MM.1S (cell line): Measurements from ENCODE around the gene MEF2C.

Experiments used
- DNase-seq: peaks from one replicate; pipeline ENCODE4 v3.0.0-alpha.2; 2015
- H2AFZ ChIP-seq: fragments of 300-600 bp; sonication (generic); 2 replicates; pipeline ENCODE4 v1.6.0; 2016; ENCODE audit warnings: antibody characterized with exemption, low read length
- H3F3A ChIP-seq: fragments of 300-600 bp; sonication (generic); 2 replicates; pipeline ENCODE4 v1.6.1; 2016; ENCODE audit warnings: mild to moderate bottlenecking, antibody characterized with exemption, low read length, moderate library complexity, mixed read lengths; ENCODE audit not compliant: insufficient read depth
- H3K27ac ChIP-seq: fragments of 300-600 bp; sonication (generic); 2 replicates; pipeline ENCODE4 v1.5.1; 2016; ENCODE audit warnings: mild to moderate bottlenecking, low read length
- H3K27me3 ChIP-seq: fragments of 300-600 bp; sonication (generic); replicated peaks from 2 replicates; pipeline ENCODE4 v1.6.0; 2016; ENCODE audit warnings: low read length; ENCODE audit not compliant: insufficient read depth
- H3K36me3 ChIP-seq: fragments of 300-600 bp; sonication (generic); replicated peaks from 2 replicates; pipeline ENCODE4 v1.6.1; 2016; ENCODE audit warnings: mild to moderate bottlenecking, low read length, mixed read lengths; ENCODE audit not compliant: insufficient read depth
- H3K4me1 ChIP-seq: fragments of 300-600 bp; sonication (generic); 2 replicates; pipeline ENCODE4 v1.6.1; 2016; ENCODE audit warnings: low read length, mixed read lengths
- H3K4me2 ChIP-seq: fragments of 300-600 bp; sonication (generic); 2 replicates; pipeline ENCODE4 v1.6.0; 2016; ENCODE audit warnings: low read depth, low read length
- H3K4me3 ChIP-seq: fragments of 300-600 bp; sonication (generic); 2 replicates; pipeline ENCODE4 v1.5.1; 2016; ENCODE audit warnings: low read length, mixed read lengths
- H3K79me2 ChIP-seq: fragments of 300-600 bp; sonication (generic); 2 replicates; pipeline ENCODE4 v1.6.1; 2016; ENCODE audit warnings: mixed run types, low read length, mixed read lengths
- H3K9ac ChIP-seq: fragments of 300-600 bp; sonication (generic); 2 replicates; pipeline ENCODE4 v1.6.1; 2016; ENCODE audit warnings: low read length, mixed read lengths
- H3K9me2 ChIP-seq: fragments of 300-600 bp; sonication (generic); replicated peaks from 2 replicates; pipeline ENCODE4 v1.6.1; 2016; ENCODE audit warnings: mild to moderate bottlenecking, low read length, mixed read lengths; ENCODE audit not compliant: insufficient read depth
- H3K9me3 ChIP-seq: fragments of 300-600 bp; sonication (generic); replicated peaks from 2 replicates; pipeline ENCODE4 v1.6.1; 2016; ENCODE audit warnings: mild to moderate bottlenecking, low read length, mixed read lengths; ENCODE audit not compliant: insufficient read depth
- H4K20me1 ChIP-seq: fragments of 300-600 bp; sonication (generic); 2 replicates; pipeline ENCODE4 v1.6.1; 2016; ENCODE audit warnings: mild to moderate bottlenecking, low read length, moderate library complexity, mixed read lengths; ENCODE audit not compliant: insufficient read depth
- EZH2 ChIP-seq: fragments of 300-600 bp; sonication (generic); optimal IDR thresholded peaks from 2 replicates; pipeline ENCODE3; 2017; ENCODE audit warnings: low read depth, mild to moderate bottlenecking, antibody characterized with exemption, low read length, mixed read lengths
- EZH2phosphoT487 ChIP-seq: fragments of 300-600 bp; sonication (generic); IDR thresholded peaks from 2 replicates; pipeline ENCODE4 v1.6.1; 2018; ENCODE audit warnings: antibody characterized with exemption, low read length
- TF ChIP-seq, protein P1 (sequence below): fragments of 300-600 bp; sonication (generic); IDR thresholded peaks from 2 replicates; pipeline ENCODE4 v1.5.1; 2016; ENCODE audit warnings: antibody characterized with exemption, low read length, mixed read lengths

MEF2C gene

GRCh38 chr5:88883836-88884607 lies 1.0 kb upstream of the MEF2C start:
- H3K4me1 ChIP-seq, result no peaks in the 10 kb centered on the region
- peaks cover 6% of the 10 kb centered on the region; the same call in 1 of the 2 replicates for H3K36me3 ChIP-seq
- H3K9me3 ChIP-seq, result no peaks in the 10 kb centered on the region
- no peaks in the 10 kb centered on the region for H3K27me3 ChIP-seq
- H3K79me2 ChIP-seq, result peaks cover 98% of the 10 kb centered on the region
- no peak overlapping the region for H2AFZ ChIP-seq
- peaks cover 60% of the 10 kb centered on the region for H3F3A ChIP-seq
- H3K9me2 ChIP-seq, result no peaks in the 10 kb centered on the region
- H3K27ac ChIP-seq, result peak overlapping the region; percentile 96
- peak overlapping the region; percentile 60 for H3K4me2 ChIP-seq
- peak overlapping the region; percentile 79 for H3K4me3 ChIP-seq
- peak overlapping the region; percentile 95 for H3K9ac ChIP-seq
- no peaks in the 10 kb centered on the region for H4K20me1 ChIP-seq
- peak; percentile 62 for DNase-seq
- TF ChIP-seq EZH2phosphoT487, result no peak
- TF ChIP-seq, protein P1, sequence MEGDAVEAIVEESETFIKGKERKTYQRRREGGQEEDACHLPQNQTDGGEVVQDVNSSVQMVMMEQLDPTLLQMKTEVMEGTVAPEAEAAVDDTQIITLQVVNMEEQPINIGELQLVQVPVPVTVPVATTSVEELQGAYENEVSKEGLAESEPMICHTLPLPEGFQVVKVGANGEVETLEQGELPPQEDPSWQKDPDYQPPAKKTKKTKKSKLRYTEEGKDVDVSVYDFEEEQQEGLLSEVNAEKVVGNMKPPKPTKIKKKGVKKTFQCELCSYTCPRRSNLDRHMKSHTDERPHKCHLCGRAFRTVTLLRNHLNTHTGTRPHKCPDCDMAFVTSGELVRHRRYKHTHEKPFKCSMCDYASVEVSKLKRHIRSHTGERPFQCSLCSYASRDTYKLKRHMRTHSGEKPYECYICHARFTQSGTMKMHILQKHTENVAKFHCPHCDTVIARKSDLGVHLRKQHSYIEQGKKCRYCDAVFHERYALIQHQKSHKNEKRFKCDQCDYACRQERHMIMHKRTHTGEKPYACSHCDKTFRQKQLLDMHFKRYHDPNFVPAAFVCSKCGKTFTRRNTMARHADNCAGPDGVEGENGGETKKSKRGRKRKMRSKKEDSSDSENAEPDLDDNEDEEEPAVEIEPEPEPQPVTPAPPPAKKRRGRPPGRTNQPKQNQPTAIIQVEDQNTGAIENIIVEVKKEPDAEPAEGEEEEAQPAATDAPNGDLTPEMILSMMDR, result no peak
- no peak for TF ChIP-seq EZH2

GRCh38 chr5:88882276-88883038 lies 527 bp downstream of the MEF2C start:
- Histone ChIP-seq H4K20me1 (no peaks in the 10 kb centered on the region), H3K9me2 (no peaks in the 10 kb centered on the region), H3F3A (peaks cover 59% of the 10 kb centered on the region), H3K4me3 (peak overlapping the region; percentile 79), H3K27me3 (no peaks in the 10 kb centered on the region), H3K4me1 (no peaks in the 10 kb centered on the region), H3K9me3 (no peaks in the 10 kb centered on the region), H3K9ac (peak overlapping the region; percentile 95), H2AFZ (no peak overlapping the region), H3K27ac (peak overlapping the region; percentile 96), H3K36me3 (peaks cover 11% of the 10 kb centered on the region; the same call in 1 of the 2 replicates), H3K79me2 (peaks cover 98% of the 10 kb centered on the region), H3K4me2 (peak overlapping the region; percentile 26; the same call in 1 of the 2 replicates)
- DNase-seq, result peak; percentile 51
- TF ChIP-seq EZH2, result no peak
- no peak for TF ChIP-seq EZH2phosphoT487

DNA sequence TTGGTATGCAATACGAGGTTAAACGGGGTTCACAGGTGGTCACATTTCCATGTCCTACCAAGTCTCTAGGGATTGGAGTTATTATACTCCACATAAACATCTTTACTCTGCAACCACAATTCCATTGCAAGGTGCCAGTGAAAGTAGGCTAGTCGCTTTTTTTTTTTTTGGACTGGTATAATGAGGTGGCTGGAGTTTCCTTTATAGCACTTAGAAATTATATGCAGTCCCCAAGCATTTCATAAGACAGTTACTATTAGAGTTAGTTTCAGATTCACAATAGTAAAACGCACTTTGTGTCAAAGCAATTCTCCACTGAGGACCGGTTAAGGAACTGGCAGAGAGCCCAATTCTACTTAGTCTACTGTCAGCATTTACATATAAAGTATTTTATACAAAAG lies 1.4 kb downstream of the MEF2C start:
- H4K20me1 ChIP-seq, result 0 out of 2 replicates have a peak, but pooled peaks cover 5% of the 10 kb centered on the region
- peak; percentile 78 for DNase-seq
- H3K9ac ChIP-seq, result peak overlapping the region; percentile 95
- peaks cover 12% of the 10 kb centered on the region; the same call in 1 of the 2 replicates for H3K36me3 ChIP-seq
- TF ChIP-seq, protein P1, result no peak
- TF ChIP-seq EZH2phosphoT487 (no peak), EZH2 (no peak)
- H2AFZ ChIP-seq, result no peak overlapping the region
- peaks cover 56% of the 10 kb centered on the region for H3F3A ChIP-seq
- H3K4me3 ChIP-seq, result peak overlapping the region; percentile 79
- no peaks in the 10 kb centered on the region for H3K4me1 ChIP-seq
- no peaks in the 10 kb centered on the region for H3K9me3 ChIP-seq
- peak overlapping the region; percentile 26; the same call in 1 of the 2 replicates for H3K4me2 ChIP-seq
- H3K27ac ChIP-seq, result peak overlapping the region; percentile 96
- peaks cover 98% of the 10 kb centered on the region for H3K79me2 ChIP-seq
- H3K27me3 ChIP-seq, result no peaks in the 10 kb centered on the region
- H3K9me2 ChIP-seq, result no peaks in the 10 kb centered on the region
